Mesenchymal stem cell (in vitro differentiated cells and primary cell): Measurements from ENCODE around the gene BRWD1.
A peak's percentile ranks its signal among the peaks of the same experiment; 100 is the strongest.

ENCODE experiments used
- DNase-seq: peaks from one replicate; pipeline ENCODE4 v3.0.0-alpha.2; 2013
- H2AFZ ChIP-seq: one replicate; pipeline ENCODE4 v1.6.1; 2013; ENCODE audit warnings: low read depth, mild to moderate bottlenecking, control low read depth, inconsistent platforms, low read length, moderate library complexity
- H2AK5ac ChIP-seq: 2 replicates; pipeline ENCODE4 v1.6.1; 2013; ENCODE audit warnings: low read length, moderate library complexity, mild to moderate bottlenecking, inconsistent platforms; ENCODE audit not compliant: severe bottlenecking
- H2BK120ac ChIP-seq: one replicate; pipeline ENCODE4 v1.6.1; 2013; ENCODE audit warnings: low read depth, mild to moderate bottlenecking, inconsistent platforms, low read length, moderate library complexity
- H2BK12ac ChIP-seq, 2 experiments: one replicate each; pipeline ENCODE4 v1.6.1; 2013; ENCODE audit warnings: inconsistent platforms in 2 of 2, low read length in 2 of 2, mild to moderate bottlenecking in 2 of 2, moderate library complexity in 2 of 2, control low read depth in 1 of 2
- H2BK15ac ChIP-seq: one replicate; pipeline ENCODE4 v1.6.1; 2013; ENCODE audit warnings: mild to moderate bottlenecking, low read depth, inconsistent platforms; ENCODE audit not compliant: poor library complexity, severe bottlenecking
- H2BK5ac ChIP-seq: 2 replicates; pipeline ENCODE4 v1.6.1; 2013; ENCODE audit warnings: low read depth, mild to moderate bottlenecking, low read length, control low read depth, inconsistent platforms; ENCODE audit not compliant: poor library complexity, severe bottlenecking
- H3K14ac ChIP-seq, 2 experiments: one replicate each; pipeline ENCODE4 v1.6.1; 2013; ENCODE audit warnings: inconsistent platforms in 2 of 2, low read length in 2 of 2, control low read depth in 1 of 2, mild to moderate bottlenecking in 1 of 2, moderate library complexity in 1 of 2
- H3K18ac ChIP-seq, 2 experiments: one replicate each; pipeline ENCODE4 v1.6.1; 2013; ENCODE audit warnings: inconsistent platforms in 2 of 2, low read length in 2 of 2, control low read depth in 1 of 2, low read depth in 1 of 2, mild to moderate bottlenecking in 1 of 2
- H3K23ac ChIP-seq, 2 experiments: one replicate each; pipeline ENCODE4 v1.6.1; 2013; ENCODE audit warnings: inconsistent platforms in 2 of 2, low read length in 2 of 2, mild to moderate bottlenecking in 2 of 2, moderate library complexity in 2 of 2, control low read depth in 1 of 2
- H3K27ac ChIP-seq: 2 replicates; pipeline ENCODE4 v1.5.1; 2013; ENCODE audit warnings: mild to moderate bottlenecking, moderate library complexity, low read length, control low read depth, inconsistent platforms; ENCODE audit not compliant: poor library complexity, severe bottlenecking
- H3K27me3 ChIP-seq, 2 experiments: 2 replicates each; pipeline versions ENCODE4 v1.6.1 to v1.7.0; 2013; ENCODE audit warnings: low read length in 2 of 2, mild to moderate bottlenecking in 2 of 2, moderate library complexity in 2 of 2, control low read depth in 1 of 2, inconsistent platforms in 1 of 2; ENCODE audit not compliant: control insufficient read depth in 1 of 2, insufficient read depth in 1 of 2
- H3K36me3 ChIP-seq, 2 experiments: 2 replicates each; pipeline versions ENCODE4 v1.6.1 to v1.7.0; 2013; ENCODE audit warnings: low read length in 2 of 2, control low read depth in 1 of 2, inconsistent platforms in 1 of 2, low read depth in 1 of 2, mild to moderate bottlenecking in 1 of 2; ENCODE audit not compliant: insufficient read depth in 2 of 2, control insufficient read depth in 1 of 2
- H3K4ac ChIP-seq, 2 experiments: one replicate each; pipeline ENCODE4 v1.6.1; 2013; ENCODE audit warnings: inconsistent platforms in 2 of 2, low read length in 2 of 2, mild to moderate bottlenecking in 2 of 2, moderate library complexity in 2 of 2, control low read depth in 1 of 2, low read depth in 1 of 2
- H3K4me1 ChIP-seq: 2 replicates; pipeline ENCODE4 v1.6.1; 2013; ENCODE audit warnings: low read depth, low read length, control low read depth; ENCODE audit not compliant: control insufficient read depth, insufficient read depth
- H3K4me2 ChIP-seq: 2 replicates; pipeline ENCODE4 v1.6.1; 2013; ENCODE audit warnings: low read length, mild to moderate bottlenecking, inconsistent platforms; ENCODE audit not compliant: poor library complexity, severe bottlenecking
- H3K4me3 ChIP-seq, 2 experiments: 2 replicates each; pipeline versions ENCODE4 v1.5.1 to v1.7.0; 2013; ENCODE audit warnings: low read length in 2 of 2, mild to moderate bottlenecking in 2 of 2, control low read depth in 1 of 2, low read depth in 1 of 2; ENCODE audit not compliant: insufficient read depth in 1 of 2
- H3K79me1 ChIP-seq: replicated peaks from 2 replicates; pipeline ENCODE4 v1.6.1; 2013; ENCODE audit warnings: mild to moderate bottlenecking, control low read depth, low read length, inconsistent platforms; ENCODE audit not compliant: poor library complexity, severe bottlenecking
- H3K9ac ChIP-seq: 2 replicates; pipeline ENCODE4 v1.7.0; 2013; ENCODE audit warnings: mild to moderate bottlenecking, low read length, moderate library complexity
- H3K9me3 ChIP-seq: 2 replicates; pipeline ENCODE4 v1.7.0; 2013; ENCODE audit warnings: mild to moderate bottlenecking, low read length; ENCODE audit not compliant: control insufficient read depth
- H4K8ac ChIP-seq: one replicate; pipeline ENCODE4 v1.6.1; 2013; ENCODE audit warnings: inconsistent platforms, mild to moderate bottlenecking, low read length, moderate library complexity
- H4K91ac ChIP-seq: one replicate; pipeline ENCODE4 v1.6.1; 2013; ENCODE audit warnings: mild to moderate bottlenecking, low read length, inconsistent platforms
- WGBS: methylation state at CpG from one replicate; pipeline ENCODE4 v1.1.7; 2013; ENCODE audit warnings: mixed read lengths; 5-methylcytosine and 5-hydroxymethylcytosine counted together

Gene BRWD1

DNA sequence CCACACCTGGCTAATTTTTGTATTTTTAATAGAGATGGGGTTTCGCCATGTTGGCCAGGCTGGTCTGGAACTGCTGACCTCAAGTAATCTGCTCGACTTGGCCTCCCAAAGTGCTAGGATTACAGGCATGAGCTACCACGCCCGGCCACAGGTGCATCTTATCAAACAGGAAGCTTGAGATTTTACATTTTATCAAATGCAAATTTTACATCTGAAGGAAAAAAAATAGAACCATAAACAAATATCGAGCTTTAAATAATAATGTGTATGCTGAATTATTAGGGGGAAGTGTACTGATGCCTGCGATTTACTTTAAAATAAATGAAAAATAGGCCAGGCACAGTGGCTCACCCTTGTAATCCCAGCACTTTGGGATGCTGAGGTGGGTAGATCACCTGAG lies 16.6 kb upstream of the BRWD1 start:
- no peak overlapping the region for H2BK5ac ChIP-seq
- no peak overlapping the region for H3K4me3 ChIP-seq
- H3K27me3 ChIP-seq: no peaks in the 10 kb centered on the region
- H2AK5ac ChIP-seq: no peak overlapping the region
- H4K91ac ChIP-seq: no peak overlapping the region
- H3K9me3 ChIP-seq: no peaks in the 10 kb centered on the region
- no peak overlapping the region for H3K14ac ChIP-seq
- H2AFZ ChIP-seq: no peak overlapping the region
- no peaks in the 10 kb centered on the region for H3K36me3 ChIP-seq
- no peak for DNase-seq
- H2BK12ac ChIP-seq: no peak overlapping the region
- H3K4me1 ChIP-seq: no peaks in the 10 kb centered on the region
- H3K4me2 ChIP-seq: no peak overlapping the region
- H3K79me1 ChIP-seq: no peaks in the 10 kb centered on the region
- no peak overlapping the region for H3K27ac ChIP-seq
- 85% methylated on average over 6 of the region's 6 CpGs for WGBS
- no peak overlapping the region for H2BK15ac ChIP-seq
- no peak overlapping the region for H3K23ac ChIP-seq
- no peak overlapping the region for H4K8ac ChIP-seq
- no peak overlapping the region for H3K9ac ChIP-seq
- H2BK120ac ChIP-seq: no peak overlapping the region
- no peak overlapping the region for H3K18ac ChIP-seq
- no peak overlapping the region for H3K4ac ChIP-seq

DNA sequence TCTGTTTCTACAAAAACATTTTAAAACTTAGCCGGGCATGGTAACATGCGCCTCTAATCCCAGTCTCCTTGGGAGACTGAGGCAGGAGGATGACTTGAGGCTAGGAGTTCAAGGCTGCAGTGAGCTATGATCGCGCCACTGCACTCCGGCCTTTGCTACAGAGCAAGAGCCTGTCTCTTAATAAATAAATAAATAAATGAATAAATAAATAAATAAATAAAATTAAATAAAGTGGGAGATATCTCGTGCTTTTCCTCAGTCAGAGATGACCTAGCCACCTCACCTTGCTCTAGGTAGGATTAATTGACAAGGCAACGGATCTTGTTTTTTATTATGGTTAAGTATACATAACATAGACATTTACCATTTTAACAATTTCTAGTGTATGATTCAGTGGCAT lies 14.3 kb upstream of the BRWD1 start:
- Histone ChIP-seq H3K4me3 (no peak overlapping the region), H2BK12ac (no peak overlapping the region), H3K4me1 (no peaks in the 10 kb centered on the region), H3K23ac (no peak overlapping the region), H4K8ac (no peak overlapping the region), H3K27ac (no peak overlapping the region), H3K9ac (no peak overlapping the region), H2AK5ac (no peak overlapping the region), H4K91ac (no peak overlapping the region), H3K27me3 (no peaks in the 10 kb centered on the region), H3K36me3 (no peaks in the 10 kb centered on the region), H3K9me3 (no peaks in the 10 kb centered on the region), H3K4me2 (no peak overlapping the region), H3K4ac (no peak overlapping the region), H2AFZ (no peak overlapping the region), H3K18ac (no peak overlapping the region), H3K79me1 (no peaks in the 10 kb centered on the region), H2BK15ac (no peak overlapping the region), H3K14ac (no peak overlapping the region), H2BK5ac (no peak overlapping the region), H2BK120ac (no peak overlapping the region)
- DNase-seq: no peak
- WGBS: 100% methylated on average over 2 of the region's 7 CpGs

DNA sequence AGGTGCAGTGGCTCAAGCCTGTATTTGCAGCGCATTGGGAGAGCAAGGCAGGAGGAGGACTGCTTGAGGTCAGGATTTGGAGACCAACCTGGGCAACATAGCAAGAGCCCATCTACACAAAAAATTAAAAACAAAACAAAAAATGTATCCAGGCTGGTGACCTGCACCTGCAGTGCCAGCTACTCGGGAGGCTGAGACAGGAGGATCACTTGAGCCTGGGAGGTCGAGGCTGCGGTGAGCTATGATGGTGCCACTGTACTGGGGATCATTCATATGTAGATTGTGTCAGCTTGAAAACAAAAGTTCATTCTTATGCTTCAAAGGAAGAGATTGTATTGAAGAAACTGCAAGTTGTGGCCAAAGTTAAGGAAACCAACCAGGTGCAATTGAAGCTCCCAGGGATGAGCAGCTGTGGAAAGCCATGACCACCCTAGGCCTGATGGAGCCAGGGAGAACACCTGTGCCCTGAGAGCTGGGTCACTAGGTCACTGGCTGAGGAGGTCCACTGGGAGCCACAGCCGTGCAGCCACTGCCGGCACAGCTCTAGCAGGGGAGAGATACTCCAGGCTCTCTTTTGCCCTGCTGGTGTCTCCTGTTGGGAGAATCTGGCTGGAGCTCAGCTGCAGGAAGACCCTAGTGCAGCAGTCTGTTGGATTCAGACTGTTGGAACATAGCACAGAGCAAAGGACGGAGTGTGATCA lies 13.3 kb upstream of the BRWD1 start:
- no peaks in the 10 kb centered on the region for H3K4me1 ChIP-seq
- H3K18ac ChIP-seq: no peak overlapping the region
- no peak overlapping the region for H3K23ac ChIP-seq
- no peak overlapping the region for H3K4me2 ChIP-seq
- no peaks in the 10 kb centered on the region for H3K27me3 ChIP-seq
- no peak overlapping the region for H2BK12ac ChIP-seq
- no peak overlapping the region for H2AK5ac ChIP-seq
- no peak overlapping the region for H2BK120ac ChIP-seq
- no peak overlapping the region for H2BK15ac ChIP-seq
- no peak overlapping the region for H4K8ac ChIP-seq
- no peak overlapping the region for H3K4me3 ChIP-seq
- no peak for DNase-seq
- no peak overlapping the region for H3K27ac ChIP-seq
- no peaks in the 10 kb centered on the region for H3K36me3 ChIP-seq
- H3K9ac ChIP-seq: no peak overlapping the region
- H2BK5ac ChIP-seq: no peak overlapping the region
- H3K79me1 ChIP-seq: no peaks in the 10 kb centered on the region
- H3K14ac ChIP-seq: peak overlapping the region in 1 of 2 experiments; percentile 42
- H4K91ac ChIP-seq: no peak overlapping the region
- 84% methylated on average over 6 of the region's 7 CpGs for WGBS
- no peak overlapping the region for H3K4ac ChIP-seq
- no peak overlapping the region for H2AFZ ChIP-seq
- H3K9me3 ChIP-seq: no peaks in the 10 kb centered on the region

DNA sequence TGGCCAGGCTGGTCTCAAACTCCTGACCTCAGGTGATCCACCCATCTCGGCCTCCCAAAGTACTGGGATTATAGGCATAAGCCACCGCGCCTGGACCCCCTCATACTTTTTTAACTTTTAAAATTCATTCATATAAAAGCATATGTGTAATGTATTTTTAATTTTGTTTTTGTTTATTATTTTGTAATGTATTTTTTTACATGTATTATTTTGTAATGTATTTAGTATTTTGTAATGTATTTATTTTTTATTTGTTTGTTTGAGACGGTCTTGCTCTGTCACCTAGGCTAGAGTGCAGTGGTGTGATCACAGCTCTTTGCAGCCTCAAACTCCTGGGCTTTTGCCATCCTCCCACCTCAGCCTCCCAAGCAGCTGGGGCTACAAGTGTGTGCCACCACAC lies 12.0 kb upstream of the BRWD1 start:
- Histone ChIP-seq H2AFZ (no peak overlapping the region), H3K4me1 (peaks cover 2% of the 10 kb centered on the region), H2AK5ac (no peak overlapping the region), H3K79me1 (no peaks in the 10 kb centered on the region), H4K91ac (no peak overlapping the region), H3K4me2 (no peak overlapping the region), H3K36me3 (no peaks in the 10 kb centered on the region), H3K14ac (no peak overlapping the region), H3K9ac (no peak overlapping the region), H3K4ac (no peak overlapping the region), H3K9me3 (no peaks in the 10 kb centered on the region), H3K27me3 (no peaks in the 10 kb centered on the region), H3K27ac (no peak overlapping the region), H3K23ac (no peak overlapping the region), H2BK120ac (no peak overlapping the region), H2BK15ac (no peak overlapping the region), H3K4me3 (no peak overlapping the region), H3K18ac (no peak overlapping the region), H4K8ac (no peak overlapping the region), H2BK12ac (no peak overlapping the region), H2BK5ac (no peak overlapping the region)
- DNase-seq: no peak
- no CpG with 5 or more reads among the region's 4 CpGs for WGBS
